Activated T-helper 17 cell treated with anti-CD3 and anti-CD28 coated beads, Interleukin-2, amount 50 U/mL, for 72 hours (primary cell): ENCODE data around the gene NSUN2. TPM values are rescaled to one million over a fixed set of nuclear protein-coding genes. Genes with fewer than 3 reads are reported as not detected.
A peak's percentile ranks its signal among the peaks of the same experiment; 100 is the strongest.
"Not testable (repeated sequence)": the region's sequence is repeated elsewhere in the genome, so short reads cannot be mapped to it uniquely, and the experiment has no call there.

ENCODE experiments used
- ATAC-seq: fragments of 150-1000 bp; cut with Tn5 transposase; replicated peaks from 2 replicates; pipeline ENCODE4 v1.10.0; 2021; ENCODE audit warnings: mild to moderate bottlenecking, moderate library complexity
- H3K27ac Mint-ChIP-seq: one replicate; pipeline ENCODE4 v1.8.0; 2022; ENCODE audit warnings: mixed read lengths
- H3K27me3 Mint-ChIP-seq: one replicate; pipeline ENCODE4 v1.8.0; 2022; ENCODE audit warnings: mixed read lengths
- H3K36me3 Mint-ChIP-seq: one replicate; pipeline ENCODE4 v1.8.0; 2022; ENCODE audit warnings: low read depth, mild to moderate bottlenecking, mixed read lengths
- H3K4me1 Mint-ChIP-seq: one replicate; pipeline ENCODE4 v1.8.0; 2022; ENCODE audit warnings: mixed read lengths
- H3K4me3 Mint-ChIP-seq: one replicate; pipeline ENCODE4 v1.8.0; 2022; ENCODE audit warnings: mild to moderate bottlenecking, mixed read lengths
- H3K9me3 Mint-ChIP-seq: one replicate; pipeline ENCODE4 v1.8.0; 2022; ENCODE audit warnings: mixed read lengths
- total RNA-seq, 2 donors: library from RNA; stranded (reverse); gene quantifications; one replicate each; pipeline ENCODE4 v1.2.3, GENCODE V29; 2022

Gene NSUN2
- total RNA-seq, 2 donors from 2014 or later: 61.2 to 128 TPM

- Mint-ChIP-seq H3K27me3 (no peaks in the 10 kb centered on the region), H3K27ac (no peak overlapping the region), H3K4me1 (no peaks in the 10 kb centered on the region), H3K4me3 (no peak overlapping the region), H3K36me3 (peaks cover 37% of the 10 kb centered on the region), H3K9me3 (peaks cover 10% of the 10 kb centered on the region)
- ATAC-seq: no peak
These were observed 27.3 kb upstream of the NSUN2 start for GRCh38 chr5:6659941-6660684.

- ATAC-seq: no peak
- H3K4me3 Mint-ChIP-seq: no peak overlapping the region
- H3K9me3 Mint-ChIP-seq: peaks cover 10% of the 10 kb centered on the region
- no peaks in the 10 kb centered on the region for H3K4me1 Mint-ChIP-seq
- H3K27me3 Mint-ChIP-seq: no peaks in the 10 kb centered on the region
- H3K36me3 Mint-ChIP-seq: peaks cover 54% of the 10 kb centered on the region
- H3K27ac Mint-ChIP-seq: no peak overlapping the region
These were observed 23.8 kb upstream of the NSUN2 start for GRCh38 chr5:6656680-6657079.

- no peak for ATAC-seq
- Mint-ChIP-seq H3K27me3 (no peaks in the 10 kb centered on the region), H3K4me3 (no peak overlapping the region), H3K27ac (no peak overlapping the region), H3K36me3 (peaks cover 54% of the 10 kb centered on the region), H3K9me3 (peaks cover 10% of the 10 kb centered on the region), H3K4me1 (no peaks in the 10 kb centered on the region)
These were observed 22.6 kb upstream of the NSUN2 start for GRCh38 chr5:6655432-6655831.

GRCh38 chr5:6652025-6652424 is 19.2 kb upstream of the NSUN2 start:
- Mint-ChIP-seq H3K4me1 (no peaks in the 10 kb centered on the region), H3K4me3 (no peak overlapping the region), H3K27ac (no peak overlapping the region), H3K9me3 (peaks cover 10% of the 10 kb centered on the region), H3K36me3 (peaks cover 36% of the 10 kb centered on the region), H3K27me3 (no peaks in the 10 kb centered on the region)
- ATAC-seq: no peak

- Mint-ChIP-seq H3K9me3 (no peaks in the 10 kb centered on the region), H3K4me3 (no peak overlapping the region), H3K27me3 (no peaks in the 10 kb centered on the region)
These were observed 16.8 kb upstream of the NSUN2 start for GRCh38 chr5:6649681-6650080.

GRCh38 chr5:6649186-6649585 is 16.3 kb upstream of the NSUN2 start:
- no peak for ATAC-seq
- H3K27ac Mint-ChIP-seq: no peak overlapping the region
- no peaks in the 10 kb centered on the region for H3K9me3 Mint-ChIP-seq
- no peaks in the 10 kb centered on the region for H3K4me1 Mint-ChIP-seq
- no peak overlapping the region for H3K4me3 Mint-ChIP-seq
- peaks cover 16% of the 10 kb centered on the region for H3K36me3 Mint-ChIP-seq
- H3K27me3 Mint-ChIP-seq: no peaks in the 10 kb centered on the region

More at GRCh38 chr5:6649681-6650080, 16.8 kb upstream of the NSUN2 start:
- Mint-ChIP-seq H3K36me3 (peaks cover 17% of the 10 kb centered on the region), H3K27ac (no peak overlapping the region), H3K4me1 (no peaks in the 10 kb centered on the region)
- ATAC-seq: no peak

GRCh38 chr5:6645571-6646362 is 12.9 kb upstream of the NSUN2 start:
- not testable (repeated sequence) for H3K4me3 Mint-ChIP-seq, ATAC-seq, H3K9me3 Mint-ChIP-seq, H3K4me1 Mint-ChIP-seq, H3K27me3 Mint-ChIP-seq, H3K36me3 Mint-ChIP-seq, H3K27ac Mint-ChIP-seq

- no peaks in the 10 kb centered on the region for H3K4me1 Mint-ChIP-seq
- H3K27me3 Mint-ChIP-seq: no peaks in the 10 kb centered on the region
- no peak overlapping the region for H3K27ac Mint-ChIP-seq
- H3K36me3 Mint-ChIP-seq: peaks cover 6% of the 10 kb centered on the region
- no peak overlapping the region for H3K4me3 Mint-ChIP-seq
- no peaks in the 10 kb centered on the region for H3K9me3 Mint-ChIP-seq
- ATAC-seq: no peak
These were observed 12.0 kb upstream of the NSUN2 start for GRCh38 chr5:6644794-6645241.

GRCh38 chr5:6642655-6643054 is 9.8 kb upstream of the NSUN2 start:
- Mint-ChIP-seq H3K4me1 (no peaks in the 10 kb centered on the region), H3K36me3 (peaks cover 6% of the 10 kb centered on the region), H3K27ac (no peak overlapping the region), H3K9me3 (no peaks in the 10 kb centered on the region), H3K4me3 (no peak overlapping the region), H3K27me3 (no peaks in the 10 kb centered on the region)
- ATAC-seq: no peak

GRCh38 chr5:6638236-6638635 is 5.4 kb upstream of the NSUN2 start:
- Mint-ChIP-seq H3K9me3 (no peaks in the 10 kb centered on the region), H3K27me3 (no peaks in the 10 kb centered on the region), H3K27ac (no peak overlapping the region), H3K4me1 (no peaks in the 10 kb centered on the region), H3K4me3 (no peak overlapping the region), H3K36me3 (no peaks in the 10 kb centered on the region)
- no peak for ATAC-seq

GRCh38 chr5:6637590-6637989 is 4.7 kb upstream of the NSUN2 start:
- no peaks in the 10 kb centered on the region for H3K4me1 Mint-ChIP-seq
- ATAC-seq: no peak
- no peak overlapping the region for H3K27ac Mint-ChIP-seq
- H3K9me3 Mint-ChIP-seq: no peaks in the 10 kb centered on the region
- no peak overlapping the region for H3K4me3 Mint-ChIP-seq
- no peaks in the 10 kb centered on the region for H3K27me3 Mint-ChIP-seq
- peaks cover 5% of the 10 kb centered on the region for H3K36me3 Mint-ChIP-seq

- no peak overlapping the region for H3K4me3 Mint-ChIP-seq
- no peaks in the 10 kb centered on the region for H3K9me3 Mint-ChIP-seq
- no peak for ATAC-seq
- H3K4me1 Mint-ChIP-seq: peaks cover 5% of the 10 kb centered on the region
- no peak overlapping the region for H3K27ac Mint-ChIP-seq
- peaks cover 11% of the 10 kb centered on the region for H3K36me3 Mint-ChIP-seq
- H3K27me3 Mint-ChIP-seq: no peaks in the 10 kb centered on the region
These were observed 4.2 kb upstream of the NSUN2 start for GRCh38 chr5:6637022-6637421.

GRCh38 chr5:6636293-6636692 is 3.4 kb upstream of the NSUN2 start:
- Mint-ChIP-seq H3K27me3 (no peaks in the 10 kb centered on the region), H3K27ac (peak overlapping the region; percentile 34)
- ATAC-seq: no peak

GRCh38 chr5:6634788-6635430 is 2.1 kb upstream of the NSUN2 start:
- H3K4me3 Mint-ChIP-seq: peak overlapping the region; percentile 100
- H3K36me3 Mint-ChIP-seq: peaks cover 32% of the 10 kb centered on the region
- no peaks in the 10 kb centered on the region for H3K9me3 Mint-ChIP-seq
- H3K27ac Mint-ChIP-seq: no peak overlapping the region
- H3K4me1 Mint-ChIP-seq: peaks cover 18% of the 10 kb centered on the region
- no peak for ATAC-seq
- H3K27me3 Mint-ChIP-seq: no peaks in the 10 kb centered on the region

More at GRCh38 chr5:6636293-6636692, 3.4 kb upstream of the NSUN2 start:
- H3K4me3 Mint-ChIP-seq: no peak overlapping the region
- H3K9me3 Mint-ChIP-seq: no peaks in the 10 kb centered on the region
- peaks cover 18% of the 10 kb centered on the region for H3K36me3 Mint-ChIP-seq
- H3K4me1 Mint-ChIP-seq: peaks cover 8% of the 10 kb centered on the region
